Femur (tissue), 1 donor: ENCODE measurements around the gene FBXL7.

ENCODE experiments used
- DNase-seq: peaks from one replicate; pipeline ENCODE4 v3.0.0-alpha.2; 2017

The FBXL7 gene

DNA sequence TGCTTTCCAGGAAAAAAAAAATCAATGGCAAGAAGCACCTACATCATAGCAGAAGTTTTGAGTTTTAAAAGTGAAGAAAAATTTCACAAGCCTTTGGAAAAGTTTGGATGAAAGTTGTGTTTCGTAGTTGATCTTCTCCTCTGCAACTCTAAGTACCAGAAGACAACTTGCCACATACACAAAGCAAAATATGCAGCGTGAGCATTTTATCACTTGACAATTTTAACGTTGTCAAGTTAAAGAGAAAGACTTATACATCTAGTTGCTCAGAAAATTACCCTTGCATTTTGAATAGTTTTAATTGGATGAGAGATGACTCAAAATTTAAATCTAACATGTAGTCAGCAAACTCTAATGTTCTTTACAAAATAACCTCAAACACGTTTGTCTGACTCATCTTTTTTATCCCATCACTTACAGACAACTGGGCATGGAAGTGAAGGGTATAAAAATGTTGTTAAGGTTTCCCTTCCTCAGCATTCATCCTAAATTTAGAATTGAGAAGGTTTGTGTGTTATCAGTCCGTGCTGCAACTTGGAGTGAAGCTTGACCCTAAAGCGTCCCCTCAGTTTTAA is 466.2 kb downstream of the FBXL7 start:
- DNase-seq, result no peak

GRCh38 chr5:15966651-15967050 is 466.7 kb downstream of the FBXL7 start:
- no peak for DNase-seq

DNA sequence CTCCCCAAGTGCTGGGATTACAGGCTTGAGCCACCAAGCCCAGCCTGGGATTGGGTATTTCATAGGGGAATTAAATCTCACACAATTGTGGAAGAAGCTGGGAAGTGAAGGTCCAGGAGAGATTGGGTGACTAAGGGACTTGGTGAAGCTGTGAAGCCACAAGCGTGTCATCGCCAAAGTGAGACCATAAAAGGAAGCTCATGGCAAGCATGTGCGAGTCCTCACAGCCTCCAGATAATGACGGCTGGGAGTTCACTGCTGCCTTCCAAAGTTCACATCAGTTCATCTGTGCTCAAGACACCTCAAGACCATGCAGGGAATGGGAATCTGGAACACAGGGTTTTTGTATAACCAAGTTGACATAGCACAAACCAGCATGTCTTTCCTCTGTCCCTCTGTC is 469.0 kb downstream of the FBXL7 start:
- no peak for DNase-seq

DNA sequence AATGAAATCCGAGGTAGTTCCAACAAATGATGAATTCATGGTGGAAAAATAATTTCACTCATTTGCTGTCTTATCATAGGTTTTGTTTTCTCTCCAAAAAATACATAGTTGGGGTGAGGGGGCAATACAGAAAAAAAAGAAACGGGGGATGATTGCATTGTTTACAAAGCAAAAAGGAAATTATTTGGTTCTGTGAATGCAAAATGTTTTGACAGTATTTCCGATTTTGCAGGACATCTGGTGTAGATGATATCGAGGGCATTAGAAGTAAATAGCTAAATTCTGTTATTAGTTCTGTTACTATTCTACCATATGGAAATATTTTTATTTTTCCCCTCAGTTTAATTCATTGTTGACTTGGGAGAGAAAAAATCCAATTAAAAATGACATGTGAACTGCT is 477.9 kb downstream of the FBXL7 start:
- no peak for DNase-seq

DNA sequence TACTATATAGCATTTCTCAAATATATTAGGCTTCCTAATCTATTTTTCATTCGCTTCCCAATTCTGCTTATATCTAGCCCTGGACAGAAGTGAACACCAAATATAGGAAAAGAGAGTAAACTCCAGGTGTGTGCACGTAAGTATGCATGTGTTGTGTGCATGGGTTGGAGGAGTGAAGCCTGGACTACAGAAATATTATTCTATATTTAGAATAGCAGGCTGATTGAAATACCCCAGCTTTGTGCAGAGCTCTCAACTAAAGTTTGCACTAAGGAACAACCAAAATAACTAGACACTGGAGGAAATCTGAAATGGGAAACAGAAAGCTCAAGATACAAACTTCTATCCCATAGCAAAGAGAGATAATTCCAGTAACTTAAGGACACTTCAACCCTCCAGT is 480.9 kb downstream of the FBXL7 start:
- no peak for DNase-seq

DNA sequence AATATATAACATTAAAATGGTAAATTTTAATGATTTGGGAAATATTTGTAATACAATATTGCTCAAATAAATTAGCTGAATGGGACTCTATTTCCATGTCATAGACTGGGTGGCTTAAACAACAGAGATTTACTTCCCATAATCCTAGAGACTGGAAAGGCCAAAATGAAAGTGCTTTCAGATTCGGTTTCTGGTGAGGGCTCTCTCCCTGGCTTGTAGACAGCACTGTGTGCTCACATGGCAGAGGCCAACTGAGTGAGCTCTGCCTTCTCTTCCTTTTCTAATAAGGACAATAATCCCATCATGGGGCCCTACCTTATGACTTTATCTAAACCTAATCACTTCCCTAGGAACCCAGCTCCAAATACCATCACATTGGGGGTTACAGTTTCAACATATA is 483.4 kb downstream of the FBXL7 start:
- no peak for DNase-seq
